Measurements from ENCODE around the gene MTUS2.

Gene MTUS2

DNA sequence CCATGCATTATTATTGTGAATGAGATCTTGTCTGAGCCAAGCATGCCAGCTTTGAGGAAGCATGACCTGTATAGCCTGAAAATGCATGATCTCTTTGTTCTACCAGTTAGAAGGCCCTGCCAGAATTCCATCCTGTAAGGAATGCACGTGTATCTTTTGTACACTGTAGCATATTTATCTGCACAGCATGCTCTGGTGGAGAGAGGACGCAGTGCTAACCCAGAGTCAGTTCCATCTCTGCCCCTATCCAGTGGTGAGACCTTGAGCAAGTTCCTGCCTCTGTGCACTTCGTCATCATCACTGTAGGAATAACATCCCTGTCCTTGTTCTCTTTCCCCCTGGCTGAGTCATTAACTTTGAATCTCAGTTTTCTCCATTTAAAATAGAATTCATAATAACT lies 541.6 kb downstream of the MTUS2 start:
- no peak for DNase-seq
- no peaks in the 10 kb centered on the region for H3K36me3 ChIP-seq (replicated peaks; ENCODE audit: insufficient read depth, low read length)
- no peaks in the 10 kb centered on the region for H3K27me3 ChIP-seq (replicated peaks; ENCODE audit: insufficient read depth, low read length)
- no peak overlapping the region for H3K4me2 ChIP-seq (ENCODE audit: low read depth, low read length)
- no peaks in the 10 kb centered on the region for H3K79me2 ChIP-seq (ENCODE audit: low read length)
- H4K20me1 ChIP-seq (ENCODE audit: insufficient read depth, low read length) = no peaks in the 10 kb centered on the region
- H3K9me2 ChIP-seq (replicated peaks; ENCODE audit: insufficient read depth, low read length) = no peaks in the 10 kb centered on the region
- H3K9me3 ChIP-seq (replicated peaks; ENCODE audit: insufficient read depth, low read length) = no peaks in the 10 kb centered on the region
- H3K4me1 ChIP-seq (ENCODE audit: low read length) = no peaks in the 10 kb centered on the region
- no peak overlapping the region for H3K27ac ChIP-seq (ENCODE audit: low read length)
- TF ChIP-seq, protein P1, sequence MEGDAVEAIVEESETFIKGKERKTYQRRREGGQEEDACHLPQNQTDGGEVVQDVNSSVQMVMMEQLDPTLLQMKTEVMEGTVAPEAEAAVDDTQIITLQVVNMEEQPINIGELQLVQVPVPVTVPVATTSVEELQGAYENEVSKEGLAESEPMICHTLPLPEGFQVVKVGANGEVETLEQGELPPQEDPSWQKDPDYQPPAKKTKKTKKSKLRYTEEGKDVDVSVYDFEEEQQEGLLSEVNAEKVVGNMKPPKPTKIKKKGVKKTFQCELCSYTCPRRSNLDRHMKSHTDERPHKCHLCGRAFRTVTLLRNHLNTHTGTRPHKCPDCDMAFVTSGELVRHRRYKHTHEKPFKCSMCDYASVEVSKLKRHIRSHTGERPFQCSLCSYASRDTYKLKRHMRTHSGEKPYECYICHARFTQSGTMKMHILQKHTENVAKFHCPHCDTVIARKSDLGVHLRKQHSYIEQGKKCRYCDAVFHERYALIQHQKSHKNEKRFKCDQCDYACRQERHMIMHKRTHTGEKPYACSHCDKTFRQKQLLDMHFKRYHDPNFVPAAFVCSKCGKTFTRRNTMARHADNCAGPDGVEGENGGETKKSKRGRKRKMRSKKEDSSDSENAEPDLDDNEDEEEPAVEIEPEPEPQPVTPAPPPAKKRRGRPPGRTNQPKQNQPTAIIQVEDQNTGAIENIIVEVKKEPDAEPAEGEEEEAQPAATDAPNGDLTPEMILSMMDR (IDR thresholded peaks at IDR 0.05; ENCODE audit: low read length) = no peak
- TF ChIP-seq EZH2 (optimal IDR thresholded peaks at IDR 0.05; ENCODE audit: low read depth, low read length) (no peak), EZH2phosphoT487 (IDR thresholded peaks at IDR 0.05; ENCODE audit: low read length) (no peak)
- no peak overlapping the region for H3K4me3 ChIP-seq (ENCODE audit: low read length)
- no peaks in the 10 kb centered on the region for H3F3A ChIP-seq (ENCODE audit: insufficient read depth, low read length)
- H2AFZ ChIP-seq (ENCODE audit: low read length) = no peak overlapping the region
- H3K9ac ChIP-seq (ENCODE audit: low read length) = no peak overlapping the region

DNA sequence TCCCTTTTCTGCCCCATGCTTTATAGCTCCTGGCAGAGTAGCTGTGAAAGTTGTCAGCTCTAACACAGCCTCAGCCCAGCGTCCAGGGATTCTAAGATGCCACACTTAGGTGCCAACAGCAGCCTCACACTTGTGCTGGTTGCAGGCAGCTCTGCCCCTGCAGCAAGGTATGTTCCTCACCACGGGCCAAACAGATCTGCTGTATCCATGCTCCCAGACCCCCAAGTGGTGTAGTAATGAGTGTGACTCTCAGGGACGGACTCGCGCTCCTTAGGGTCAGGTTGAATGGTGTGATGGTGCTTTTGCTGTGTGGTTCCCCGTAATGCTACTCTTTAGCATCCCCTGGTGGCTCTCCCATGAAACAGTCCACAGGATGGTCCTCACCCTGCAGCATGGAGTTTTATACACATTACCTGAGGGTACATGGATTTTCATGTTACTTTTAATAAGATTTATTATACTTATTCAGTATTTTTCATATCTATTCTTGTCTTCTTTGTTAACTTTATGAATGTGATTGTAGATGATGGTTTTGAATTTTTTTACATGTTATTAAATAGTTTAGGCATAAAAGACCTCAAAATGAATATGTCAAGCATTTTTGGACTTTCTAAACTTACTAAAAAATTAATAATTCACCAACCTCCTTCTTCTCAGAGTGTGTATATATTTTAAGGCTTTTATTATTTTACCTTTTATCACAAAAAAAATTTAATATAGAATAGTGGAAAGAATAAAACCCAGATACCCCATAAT lies 542.9 kb downstream of the MTUS2 start:
- H3K4me2 ChIP-seq (ENCODE audit: low read depth, low read length) = peak overlapping the region; percentile 69
- no peaks in the 10 kb centered on the region for H3K9me2 ChIP-seq (replicated peaks; ENCODE audit: insufficient read depth, low read length)
- H3K27me3 ChIP-seq (replicated peaks; ENCODE audit: insufficient read depth, low read length) = no peaks in the 10 kb centered on the region
- H3K9me3 ChIP-seq (replicated peaks; ENCODE audit: insufficient read depth, low read length) = no peaks in the 10 kb centered on the region
- no peaks in the 10 kb centered on the region for H3K4me1 ChIP-seq (ENCODE audit: low read length)
- TF ChIP-seq, protein P1 (IDR thresholded peaks at IDR 0.05; ENCODE audit: low read length) = peak; percentile 71
- TF ChIP-seq EZH2 (optimal IDR thresholded peaks at IDR 0.05; ENCODE audit: low read depth, low read length) = no peak
- H3K4me3 ChIP-seq (ENCODE audit: low read length) = peak overlapping the region; percentile 53; the same call in 1 of the 2 replicates
- peak overlapping the region; percentile 65; the same call in 1 of the 2 replicates for H2AFZ ChIP-seq (ENCODE audit: low read length)
- H3K27ac ChIP-seq (ENCODE audit: low read length) = no peak overlapping the region
- no peaks in the 10 kb centered on the region for H3K36me3 ChIP-seq (replicated peaks; ENCODE audit: insufficient read depth, low read length)
- DNase-seq = peak; percentile 51
- no peaks in the 10 kb centered on the region for H3F3A ChIP-seq (ENCODE audit: insufficient read depth, low read length)
- no peaks in the 10 kb centered on the region for H4K20me1 ChIP-seq (ENCODE audit: insufficient read depth, low read length)
- no peaks in the 10 kb centered on the region for H3K79me2 ChIP-seq (ENCODE audit: low read length)
- H3K9ac ChIP-seq (ENCODE audit: low read length) = no peak overlapping the region

DNA sequence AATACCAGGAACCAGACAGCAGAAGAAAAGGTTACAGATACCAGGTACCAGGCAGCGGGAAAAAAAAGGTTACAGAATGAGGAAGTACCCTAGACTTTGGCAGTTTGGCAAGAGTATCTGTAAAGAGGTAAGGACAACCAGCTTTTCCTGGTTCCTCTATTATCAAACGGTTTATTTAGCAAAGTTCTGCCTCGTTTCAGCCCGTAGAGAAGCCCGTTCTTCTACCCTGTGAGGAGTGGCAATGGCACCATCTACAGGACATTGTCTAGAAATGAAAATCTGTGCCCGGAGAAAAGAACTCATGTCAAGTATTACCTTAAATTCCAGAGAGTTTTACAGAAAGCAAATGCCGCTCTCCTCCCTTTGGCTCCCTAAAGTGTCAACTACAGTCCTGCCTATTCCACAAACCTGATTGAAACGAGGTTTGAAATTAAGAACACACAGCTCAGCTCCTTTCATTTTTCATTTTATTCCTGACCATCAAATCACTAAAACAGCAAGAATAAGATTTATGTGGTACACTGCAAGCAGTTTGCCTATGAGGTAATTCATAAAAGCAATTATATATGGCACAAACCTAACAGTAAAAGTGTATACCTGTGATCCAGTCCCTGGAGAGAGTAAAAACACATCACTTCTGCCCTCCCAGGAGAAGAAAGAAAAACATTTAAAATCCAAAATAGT lies 549.1 kb downstream of the MTUS2 start:
- TF ChIP-seq EZH2 (optimal IDR thresholded peaks at IDR 0.05; ENCODE audit: low read depth, low read length) (no peak), EZH2phosphoT487 (IDR thresholded peaks at IDR 0.05; ENCODE audit: low read length) (no peak)
- TF ChIP-seq, protein P1 (IDR thresholded peaks at IDR 0.05; ENCODE audit: low read length) = peak; percentile 38
- no peaks in the 10 kb centered on the region for H3K36me3 ChIP-seq (replicated peaks; ENCODE audit: insufficient read depth, low read length)
- no peaks in the 10 kb centered on the region for H3K79me2 ChIP-seq (ENCODE audit: low read length)
- H3K9me2 ChIP-seq (replicated peaks; ENCODE audit: insufficient read depth, low read length) = no peaks in the 10 kb centered on the region
- no peak overlapping the region for H2AFZ ChIP-seq (ENCODE audit: low read length)
- H3K9ac ChIP-seq (ENCODE audit: low read length) = no peak overlapping the region
- H4K20me1 ChIP-seq (ENCODE audit: insufficient read depth, low read length) = no peaks in the 10 kb centered on the region
- H3K27ac ChIP-seq (ENCODE audit: low read length) = no peak overlapping the region
- H3K4me2 ChIP-seq (ENCODE audit: low read depth, low read length) = no peak overlapping the region
- H3F3A ChIP-seq (ENCODE audit: insufficient read depth, low read length) = no peaks in the 10 kb centered on the region
- no peaks in the 10 kb centered on the region for H3K27me3 ChIP-seq (replicated peaks; ENCODE audit: insufficient read depth, low read length)
- no peaks in the 10 kb centered on the region for H3K4me1 ChIP-seq (ENCODE audit: low read length)
- peak; percentile 35 for DNase-seq
- no peak overlapping the region for H3K4me3 ChIP-seq (ENCODE audit: low read length)
- no peaks in the 10 kb centered on the region for H3K9me3 ChIP-seq (replicated peaks; ENCODE audit: insufficient read depth, low read length)

Measured in MM.1S (cell line).